H1 (cell line): ENCODE measurements around the gene CYSRT1. TPM values are rescaled to one million over a fixed set of nuclear protein-coding genes. Genes with fewer than 3 reads are reported as not detected.

Source experiments
- CTCF ChIA-PET: fragments of 300-600 bp; sonication (Branson Sonifier 250); formaldehyde crosslinking; loops from one replicate; lab custom pipeline; 2021; ENCODE audit not compliant: partially characterized antibody; lab: Charles Lee
- POLR2A ChIA-PET: fragments of 300-600 bp; sonication (Branson Sonifier 250); formaldehyde crosslinking; loops from one replicate; lab custom pipeline; 2021; ENCODE audit warnings: inconsistent platforms; ENCODE audit not compliant: partially characterized antibody; lab: Charles Lee
- DNase-seq, 2 experiments: peaks; one replicate each; pipeline versions ENCODE4 v3.0.0 to v3.0.0-alpha.2; 2010 to 2022; ENCODE audit warnings: low spot score in 2 of 2, low read depth in 1 of 2, mixed read lengths in 1 of 2
- FAIRE-seq: peaks from 2 replicates; lab custom pipeline; 2011; peaks lifted over from hg19 to GRCh38; lab: Jason Lieb, UNC
- H2AFZ ChIP-seq: 2 replicates; pipeline ENCODE4 v1.8.1; 2012; ENCODE audit warnings: low read length, inconsistent platforms
- H2AK5ac ChIP-seq: 2 replicates; pipeline ENCODE4 v1.6.1; 2013; ENCODE audit warnings: low read depth, low read length
- H2BK120ac ChIP-seq: replicated peaks from 2 replicates; pipeline ENCODE3; 2013; ENCODE audit warnings: low read depth, low read length, inconsistent platforms
- H2BK12ac ChIP-seq: 2 replicates; pipeline ENCODE4 v1.6.1; 2013; ENCODE audit warnings: low read depth, low read length
- H2BK15ac ChIP-seq: 2 replicates; pipeline ENCODE4 v1.6.1; 2013; ENCODE audit warnings: low read length
- H2BK20ac ChIP-seq: 2 replicates; pipeline ENCODE4 v1.6.1; 2013; ENCODE audit warnings: low read length
- H2BK5ac ChIP-seq: 2 replicates; pipeline ENCODE4 v1.6.1; 2013; ENCODE audit warnings: low read depth, low read length
- H3K14ac ChIP-seq: 2 replicates; pipeline ENCODE4 v1.6.1; 2013; ENCODE audit warnings: inconsistent platforms; ENCODE audit not compliant: insufficient read length
- H3K18ac ChIP-seq: 2 replicates; pipeline ENCODE4 v1.6.1; 2013; ENCODE audit warnings: low read length; ENCODE audit errors: extremely low read depth
- H3K23ac ChIP-seq: 2 replicates; pipeline ENCODE4 v1.6.1; 2013; ENCODE audit warnings: inconsistent platforms; ENCODE audit not compliant: insufficient read length
- H3K23me2 ChIP-seq: 2 replicates; pipeline ENCODE4 v1.6.1; 2013; ENCODE audit warnings: low read depth, low read length
- H3K27ac ChIP-seq: 2 replicates; pipeline ENCODE4 v1.6.1; 2011; ENCODE audit warnings: low read depth, low read length, inconsistent platforms
- H3K27me3 ChIP-seq, 4 experiments: replicated peaks in 1 of 4; 1 replicate in 1 of 4; 2 replicates in 3 of 4; pipeline versions ENCODE4 v1.6.1 to v1.8.1; 2011 to 2013; ENCODE audit warnings: low read length in 3 of 4, mild to moderate bottlenecking in 3 of 4, inconsistent platforms in 2 of 4, mixed read lengths in 2 of 4, moderate library complexity in 1 of 4; ENCODE audit not compliant: control insufficient read depth in 3 of 4, insufficient read depth in 3 of 4; ENCODE audit errors: extremely low read depth in 1 of 4
- H3K36me3 ChIP-seq, 4 experiments: 2 replicates each; pipeline versions ENCODE4 v1.6.1 to v1.8.1; 2011 to 2013; ENCODE audit warnings: mild to moderate bottlenecking in 4 of 4, low read length in 3 of 4, moderate library complexity in 2 of 4, control low read depth in 1 of 4, inconsistent platforms in 1 of 4; ENCODE audit not compliant: insufficient read depth in 4 of 4, control insufficient read depth in 2 of 4
- H3K4ac ChIP-seq: replicated peaks from 2 replicates; pipeline ENCODE3; 2013; ENCODE audit warnings: low read length, low read depth, mixed read lengths, inconsistent platforms; ENCODE audit not compliant: insufficient read length
- H3K4me1 ChIP-seq, 4 experiments: replicated peaks in 1 of 4; 1 replicate in 1 of 4; 2 replicates in 3 of 4; pipeline versions ENCODE4 v1.6.1 to v1.8.1; 2011 to 2013; ENCODE audit warnings: low read length in 3 of 4, inconsistent platforms in 2 of 4, mixed read lengths in 1 of 4; ENCODE audit not compliant: insufficient read depth in 4 of 4, control insufficient read depth in 3 of 4
- H3K4me2 ChIP-seq, 2 experiments: 2 replicates each; pipeline versions ENCODE4 v1.6.1 to v1.8.1; 2011 to 2013; ENCODE audit warnings: low read depth in 2 of 2, low read length in 2 of 2, control low read depth in 1 of 2, inconsistent platforms in 1 of 2, mild to moderate bottlenecking in 1 of 2; ENCODE audit not compliant: insufficient read depth in 1 of 2
- H3K4me3 ChIP-seq, 4 experiments: fragments of 200-600, 300-600 bp in 1 of 4; sonication (generic), shearing (Covaris generic), sonication (Bioruptor Twin) in 1 of 4; 2 replicates each; pipeline versions ENCODE4 v1.5.1 to v1.8.1; 2011 to 2016; ENCODE audit warnings: low read length in 4 of 4, low read depth in 3 of 4, control low read depth in 2 of 4, inconsistent platforms in 2 of 4, mild to moderate bottlenecking in 2 of 4, mixed read lengths in 1 of 4, moderate library complexity in 1 of 4; ENCODE audit not compliant: insufficient read depth in 2 of 4; ENCODE audit errors: extremely low read depth in 1 of 4
- H3K56ac ChIP-seq: replicated peaks from 2 replicates; pipeline ENCODE3; 2013; ENCODE audit warnings: low read depth, mild to moderate bottlenecking, mixed read lengths, low read length, inconsistent platforms; ENCODE audit not compliant: insufficient read length
- H3K79me1 ChIP-seq: 2 replicates; pipeline ENCODE4 v1.6.1; 2013; ENCODE audit warnings: low read depth, low read length, control low read depth
- H3K79me2 ChIP-seq, 2 experiments: 2 replicates each; pipeline versions ENCODE4 v1.6.1 to v1.8.1; 2012 to 2013; ENCODE audit warnings: low read length in 2 of 2, mild to moderate bottlenecking in 2 of 2, inconsistent platforms in 1 of 2; ENCODE audit not compliant: insufficient read depth in 2 of 2, control insufficient read depth in 1 of 2
- H3K9ac ChIP-seq, 4 experiments: replicated peaks in 1 of 4; 1 replicate in 1 of 4; 2 replicates in 3 of 4; pipeline versions ENCODE4 v1.6.1 to v1.8.1; 2011 to 2013; ENCODE audit warnings: low read depth in 3 of 4, low read length in 3 of 4, control low read depth in 2 of 4, mild to moderate bottlenecking in 2 of 4, moderate library complexity in 2 of 4, inconsistent platforms in 1 of 4; ENCODE audit errors: extremely low read depth in 1 of 4
- H3K9me3 ChIP-seq, 2 experiments: 2 replicates each; pipeline versions ENCODE4 v1.6.1 to v1.8.1; 2012 to 2013; ENCODE audit warnings: mild to moderate bottlenecking in 2 of 2, moderate library complexity in 2 of 2, control low read depth in 1 of 2, inconsistent platforms in 1 of 2, low read depth in 1 of 2, low read length in 1 of 2, mixed read lengths in 1 of 2; ENCODE audit not compliant: insufficient read depth in 2 of 2
- H4K20me1 ChIP-seq, 2 experiments: replicated peaks in 1 of 2; 2 replicates each; pipeline versions ENCODE3 to v1.8.1; 2011 to 2013; ENCODE audit warnings: inconsistent platforms in 2 of 2, low read length in 2 of 2, mild to moderate bottlenecking in 1 of 2; ENCODE audit not compliant: insufficient read depth in 2 of 2, control insufficient read depth in 1 of 2
- H4K5ac ChIP-seq: 2 replicates; pipeline ENCODE4 v1.6.1; 2013; ENCODE audit warnings: low read length, low read depth, mixed read lengths, inconsistent platforms; ENCODE audit not compliant: insufficient read length
- H4K8ac ChIP-seq: 2 replicates; pipeline ENCODE4 v1.8.0; 2013; ENCODE audit warnings: mild to moderate bottlenecking, moderate library complexity, low read length, inconsistent platforms; ENCODE audit not compliant: insufficient read depth; ENCODE audit errors: extremely low read depth
- H4K91ac ChIP-seq: replicated peaks from 2 replicates; pipeline ENCODE3; 2013; ENCODE audit warnings: low read length, mixed read lengths, inconsistent platforms; ENCODE audit not compliant: insufficient read length
- BRCA1 ChIP-seq: IDR thresholded peaks from 2 replicates; pipeline ENCODE4 v1.6.1; 2012; ENCODE audit warnings: low read depth, low read length, improper control_type of control experiment
- RAD21 ChIP-seq, 2 experiments: IDR thresholded peaks in 1 of 2; conservative IDR thresholded peaks in 1 of 2; 2 replicates each; pipeline ENCODE4 v1.6.1; 2011; ENCODE audit warnings: low read depth in 2 of 2, low read length in 2 of 2, improper control_type of control experiment in 1 of 2, inconsistent platforms in 1 of 2, mild to moderate bottlenecking in 1 of 2, moderate library complexity in 1 of 2
- TBP ChIP-seq: IDR thresholded peaks from 2 replicates; pipeline ENCODE4 v1.6.1; 2011; ENCODE audit warnings: low read depth, low read length, improper control_type of control experiment
- WGBS, 2 experiments: shearing (Covaris generic) in 1 of 2; methylation state at CpG; one replicate each; pipeline versions ENCODE4 v1.1.6 to v1.1.7; 2013 to 2015; ENCODE audit warnings: low lambda C conversion rate in 2 of 2, mixed read lengths in 2 of 2, inconsistent platforms in 1 of 2, low coverage in 1 of 2, missing lambda C conversion rate in 1 of 2; ENCODE audit not compliant: insufficient replicate concordance in 2 of 2, insufficient coverage in 1 of 2, insufficient read length in 1 of 2; ENCODE audit errors: extremely low coverage in 1 of 2, missing lambda C conversion rate in 1 of 2; 5-methylcytosine and 5-hydroxymethylcytosine counted together
- polyA plus RNA-seq, 7 experiments: library from polyadenylated mRNA; depleted of rRNA in 3 of 7; stranded (reverse) in 5 of 7; unstranded in 2 of 7; fragments of >200 nt in 5 of 7; fragments of 200-250 nt in 2 of 7; gene quantifications; 1 replicate in 5 of 7; 2 replicates in 1 of 7; 4 replicates in 1 of 7; pipeline versions ENCODE4 v1.2.1 to v1.2.3, GENCODE V29; 2011 to 2013; ENCODE audit warnings: missing spikeins in 2 of 7, mixed read lengths in 2 of 7
- total RNA-seq: library from RNA; stranded (reverse); fragmentation: NEBNext Ultra II Directional; extraction: Animal tissue kit (Norgen Biotek cat#: 25700); gene quantifications from 2 replicates; pipeline ENCODE4 v1.2.1, GENCODE V29; 2021

Gene CYSRT1
- total and polyA plus RNA-seq, 2 of the 8 experiments (the other 6 are each of a cell fraction or from before 2014, with no cell fraction given), result 1.0 to 6.5 TPM

DNA sequence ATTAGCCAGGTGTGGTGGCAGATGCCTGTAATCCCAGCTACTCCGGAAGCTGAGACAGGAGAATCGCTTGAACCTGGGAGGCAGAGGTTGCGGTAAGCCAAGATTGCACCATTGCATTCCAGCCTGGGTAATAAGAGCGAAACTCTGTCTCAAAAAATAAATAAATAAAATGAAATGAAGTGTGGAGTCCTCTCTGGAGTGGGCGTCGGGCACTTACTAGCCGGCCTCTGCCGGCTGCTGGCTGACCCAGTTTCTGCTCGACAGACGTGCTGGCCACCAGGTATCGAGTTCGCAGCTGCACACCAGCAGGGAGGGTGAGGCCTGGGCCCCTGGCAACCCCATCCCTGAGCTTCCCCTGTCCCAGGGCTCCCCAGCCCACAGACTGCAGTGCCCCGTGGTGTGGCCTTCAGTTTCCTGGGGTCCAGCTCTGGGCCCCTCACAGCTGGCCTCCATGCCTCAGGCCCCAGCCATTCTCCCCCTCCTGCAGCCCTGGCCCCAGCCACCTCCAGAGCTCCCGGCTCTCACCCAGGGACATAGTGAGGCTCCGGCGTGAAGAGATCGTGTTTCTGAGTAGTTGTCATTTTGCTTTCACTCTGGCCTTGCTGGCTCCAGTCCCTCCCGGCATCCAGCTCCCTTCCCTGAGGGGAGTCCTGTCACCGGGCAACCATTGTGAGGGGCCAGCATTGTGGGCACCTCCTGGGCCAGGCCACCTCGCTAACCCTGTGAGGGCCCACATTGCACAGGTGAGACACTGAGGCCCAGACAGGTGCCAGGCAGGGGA is 22.4 kb downstream of the CYSRT1 start:
- no peak overlapping the region for H2BK120ac ChIP-seq
- WGBS, 2 experiments, result 88% methylated on average over 20 of the region's 20 CpGs; no CpG with 5 or more reads in 1 of the 2 experiments
- no peak overlapping the region for H3K27ac ChIP-seq
- no peak overlapping the region for H2BK20ac ChIP-seq
- FAIRE-seq (no peak), DNase-seq (no peak)
- no peak overlapping the region for H3K4me3 ChIP-seq
- no peaks in the 10 kb centered on the region for H3K23me2 ChIP-seq
- H3K27me3 ChIP-seq, result no peaks in the 10 kb centered on the region; a peak in 2 of 7 replicates
- no peak overlapping the region for H3K56ac ChIP-seq
- peaks cover 4 to 14% (median 12%) of the 10 kb centered on the region in 4 experiments; a peak in 7 of 8 replicates for H3K36me3 ChIP-seq
- H3K4ac ChIP-seq, result no peak overlapping the region
- no peak overlapping the region for H3K23ac ChIP-seq
- H2BK5ac ChIP-seq, result no peak overlapping the region
- no peaks in the 10 kb centered on the region for H3K9me3 ChIP-seq
- no peak overlapping the region for H4K5ac ChIP-seq
- peaks cover 0 to 20% (median 16%) of the 10 kb centered on the region in 4 experiments; a peak in 5 of 7 replicates for H3K4me1 ChIP-seq
- H3K4me2 ChIP-seq, result no peak overlapping the region
- H4K8ac ChIP-seq, result no peak overlapping the region
- no peak overlapping the region for H2BK15ac ChIP-seq
- H3K14ac ChIP-seq, result no peak overlapping the region
- peaks cover 0 to 5% of the 10 kb centered on the region in 2 experiments; a peak in 2 of 4 replicates for H3K79me2 ChIP-seq
- ChIA-PET POLR2A (interaction anchor here (1.1 to 69.9 kb wide), 3 partner anchors 10 to 34 kb away, joined by 4 to 1462 read pairs (median 1462); partner anchors contain the start of genes CYSRT1, NDOR1, NELFB and RNF208), CTCF (interaction anchor here (0.8 to 3.3 kb wide), 8 partner anchors 9 to 59 kb away, joined by 3 to 26 read pairs (median 4); partner anchors contain the start of gene RNF224)
- no peak overlapping the region for H3K9ac ChIP-seq
- no peak overlapping the region for H4K91ac ChIP-seq
- no peak overlapping the region for H3K18ac ChIP-seq
- H3K79me1 ChIP-seq, result no peaks in the 10 kb centered on the region; the same call in none of the 2 replicates
- no peak overlapping the region for H2AK5ac ChIP-seq
- H4K20me1 ChIP-seq, result peaks cover 12 to 13% of the 10 kb centered on the region in 2 experiments
- H2BK12ac ChIP-seq, result no peak overlapping the region
- no peak overlapping the region for H2AFZ ChIP-seq
- TF ChIP-seq TBP, result no peak
- no peak for TF ChIP-seq RAD21 (IDR thresholded peaks at IDR 0.05 in 1 of 2, conservative IDR thresholded peaks at IDR 0.05 in 1 of 2; ENCODE audit: low read depth in 2 of 2, low read length in 2 of 2)
- TF ChIP-seq BRCA1, result no peak
